ENCODE results near the gene ENG. TPM values are rescaled to one million over a fixed set of nuclear protein-coding genes. Genes with fewer than 3 reads are reported as not detected.

Gene ENG
- total RNA-seq, 2 donors from 2014 or later, result 24.3 to 336 TPM

GRCh38 chr9:127892831-127893230 is 38.4 kb upstream of the ENG start:
- intact Hi-C loops (cut with DNase I), result no loop called here
- Histone ChIP-seq H3K27me3 (replicated peaks; ENCODE audit: insufficient read depth) (no peaks in the 10 kb centered on the region), H3K4me3 (no peak overlapping the region), H3K27ac (no peak overlapping the region), H3K36me3 (peaks cover 8 to 21% of the 10 kb centered on the region in 2 donors), H3K4me1 (replicated peaks) (no peaks in the 10 kb centered on the region), H3K9me3 (no peaks in the 10 kb centered on the region)
- TF ChIP-seq POLR2A (IDR thresholded peaks at IDR 0.05), result no peak
- TF ChIP-seq POLR2AphosphoS5 (IDR thresholded peaks at IDR 0.05), result no peak
- TF ChIP-seq CTCF (IDR thresholded peaks at IDR 0.05), result no peak
- DNase-seq (ENCODE audit: low spot score), result no peak
- WGBS, result 78% methylated on average over 6 of the region's 6 CpGs

- DNase-seq (ENCODE audit: low spot score), result no peak
- Histone ChIP-seq H3K9me3 (no peaks in the 10 kb centered on the region), H3K27me3 (replicated peaks; ENCODE audit: insufficient read depth) (no peaks in the 10 kb centered on the region), H3K4me1 (replicated peaks) (no peaks in the 10 kb centered on the region), H3K27ac (no peak overlapping the region), H3K4me3 (no peak overlapping the region), H3K36me3 (peaks cover 4 to 26% of the 10 kb centered on the region in 2 donors)
- intact Hi-C loops (cut with DNase I), result no loop called here
- WGBS, result 98% methylated on average over 3 of the region's 3 CpGs
- TF ChIP-seq POLR2AphosphoS5 (IDR thresholded peaks at IDR 0.05), result no peak
- TF ChIP-seq CTCF (IDR thresholded peaks at IDR 0.05), result no peak
- no peak for TF ChIP-seq POLR2A (IDR thresholded peaks at IDR 0.05)
These were observed 35.6 kb upstream of the ENG start for GRCh38 chr9:127890053-127890452.

GRCh38 chr9:127887792-127888191 is 33.3 kb upstream of the ENG start:
- WGBS, result 89% methylated on average over 2 of the region's 2 CpGs
- intact Hi-C loops (cut with DNase I), result no loop called here
- no peaks in the 10 kb centered on the region for H3K4me1 ChIP-seq (replicated peaks)

GRCh38 chr9:127886401-127886972 is 32.0 kb upstream of the ENG start:
- Histone ChIP-seq H3K27me3 (replicated peaks; ENCODE audit: insufficient read depth) (no peaks in the 10 kb centered on the region), H3K27ac (no peak overlapping the region), H3K9me3 (no peaks in the 10 kb centered on the region), H3K4me1 (replicated peaks) (no peaks in the 10 kb centered on the region), H3K4me3 (no peak overlapping the region), H3K36me3 (peaks cover 0 to 5% of the 10 kb centered on the region in 2 donors)
- WGBS, result 95% methylated on average over 18 of the region's 18 CpGs
- no peak for DNase-seq (ENCODE audit: low spot score)
- no peak for TF ChIP-seq POLR2AphosphoS5 (IDR thresholded peaks at IDR 0.05)
- no peak for TF ChIP-seq POLR2A (IDR thresholded peaks at IDR 0.05)
- TF ChIP-seq CTCF (IDR thresholded peaks at IDR 0.05), result no peak
- intact Hi-C loops (cut with DNase I), result no loop called here

More at GRCh38 chr9:127887792-127888191, 33.3 kb upstream of the ENG start:
- peaks cover 1 to 7% of the 10 kb centered on the region in 2 donors for H3K36me3 ChIP-seq
- H3K9me3 ChIP-seq, result no peaks in the 10 kb centered on the region
- no peak overlapping the region for H3K4me3 ChIP-seq
- TF ChIP-seq POLR2A (IDR thresholded peaks at IDR 0.05) (no peak), CTCF (IDR thresholded peaks at IDR 0.05) (no peak), POLR2AphosphoS5 (IDR thresholded peaks at IDR 0.05) (no peak)
- H3K27me3 ChIP-seq (replicated peaks; ENCODE audit: insufficient read depth), result no peaks in the 10 kb centered on the region
- H3K27ac ChIP-seq, result no peak overlapping the region
- no peak for DNase-seq (ENCODE audit: low spot score)
